Gastroesophageal sphincter (tissue), 3 donors: Measurements from ENCODE around the gene HBG1.
"Not testable (repeated sequence)": the region's sequence is repeated elsewhere in the genome, so short reads cannot be mapped to it uniquely, and the experiment has no call there.

Experiments used
- POLR2AphosphoS5 ChIP-seq: sonication (generic); formaldehyde crosslinking; IDR thresholded peaks from one replicate; pipeline ENCODE4 v1.6.1; 2017; ENCODE audit warnings: antibody characterized with exemption
- TF ChIP-seq, protein P1 (sequence below), 4 experiments: fragments of 200-600 bp in 2 of 4; fragments of 450-650 bp in 2 of 4; sonication (generic) in 1 of 4; IDR thresholded peaks; one replicate each; pipeline ENCODE4 v1.5.1; 2017 to 2019; ENCODE audit warnings: antibody characterized with exemption in 4 of 4, mild to moderate bottlenecking in 2 of 4, moderate library complexity in 2 of 4

GRCh38 chr11:5248498-5248897 is 1.2 kb downstream of the HBG1 start:
- TF ChIP-seq, protein P1, sequence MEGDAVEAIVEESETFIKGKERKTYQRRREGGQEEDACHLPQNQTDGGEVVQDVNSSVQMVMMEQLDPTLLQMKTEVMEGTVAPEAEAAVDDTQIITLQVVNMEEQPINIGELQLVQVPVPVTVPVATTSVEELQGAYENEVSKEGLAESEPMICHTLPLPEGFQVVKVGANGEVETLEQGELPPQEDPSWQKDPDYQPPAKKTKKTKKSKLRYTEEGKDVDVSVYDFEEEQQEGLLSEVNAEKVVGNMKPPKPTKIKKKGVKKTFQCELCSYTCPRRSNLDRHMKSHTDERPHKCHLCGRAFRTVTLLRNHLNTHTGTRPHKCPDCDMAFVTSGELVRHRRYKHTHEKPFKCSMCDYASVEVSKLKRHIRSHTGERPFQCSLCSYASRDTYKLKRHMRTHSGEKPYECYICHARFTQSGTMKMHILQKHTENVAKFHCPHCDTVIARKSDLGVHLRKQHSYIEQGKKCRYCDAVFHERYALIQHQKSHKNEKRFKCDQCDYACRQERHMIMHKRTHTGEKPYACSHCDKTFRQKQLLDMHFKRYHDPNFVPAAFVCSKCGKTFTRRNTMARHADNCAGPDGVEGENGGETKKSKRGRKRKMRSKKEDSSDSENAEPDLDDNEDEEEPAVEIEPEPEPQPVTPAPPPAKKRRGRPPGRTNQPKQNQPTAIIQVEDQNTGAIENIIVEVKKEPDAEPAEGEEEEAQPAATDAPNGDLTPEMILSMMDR (IDR thresholded peaks at IDR 0.05): not testable (repeated sequence)
- TF ChIP-seq POLR2AphosphoS5: not testable (repeated sequence)
